Endodermal cell (in vitro differentiated cells): ENCODE measurements around the gene USP21. TPM values are rescaled to one million over a fixed set of nuclear protein-coding genes. Genes with fewer than 3 reads are reported as not detected.

Experiments
- DNase-seq: peaks from one replicate; pipeline ENCODE4 v3.0.0-alpha.2; 2017
- H3K27ac ChIP-seq: 2 replicates; pipeline ENCODE4 v1.5.1; 2013; ENCODE audit warnings: mild to moderate bottlenecking, low read depth, low read length, moderate library complexity
- H3K27me3 ChIP-seq: 2 replicates; pipeline ENCODE4 v1.6.1; 2013; ENCODE audit warnings: mild to moderate bottlenecking, low read length, moderate library complexity; ENCODE audit not compliant: insufficient read depth, control insufficient read depth, poor library complexity, severe bottlenecking
- H3K36me3 ChIP-seq: 2 replicates; pipeline ENCODE4 v1.7.0; 2013; ENCODE audit warnings: mild to moderate bottlenecking, low read length, moderate library complexity; ENCODE audit not compliant: control insufficient read depth, insufficient read depth
- H3K4me1 ChIP-seq: one replicate; pipeline ENCODE4 v1.7.0; 2013; ENCODE audit warnings: low read length; ENCODE audit not compliant: control insufficient read depth, insufficient read depth
- H3K4me3 ChIP-seq: 2 replicates; pipeline ENCODE4 v1.5.1; 2013; ENCODE audit warnings: mild to moderate bottlenecking, low read length, moderate library complexity
- H3K9ac ChIP-seq: 2 replicates; pipeline ENCODE4 v1.6.1; 2013; ENCODE audit warnings: mild to moderate bottlenecking, low read length, moderate library complexity; ENCODE audit not compliant: poor library complexity, severe bottlenecking; ENCODE audit errors: extremely low read depth
- H3K9me3 ChIP-seq: 2 replicates; pipeline ENCODE4 v1.6.1; 2013; ENCODE audit warnings: mild to moderate bottlenecking, low read length, moderate library complexity; ENCODE audit not compliant: control insufficient read depth
- H3K27ac Mint-ChIP-seq: 2 replicates; pipeline ENCODE4 v1.8.0; 2020; ENCODE audit warnings: mixed read lengths
- H3K27me3 Mint-ChIP-seq: 2 replicates; pipeline ENCODE4 v1.8.0; 2021; ENCODE audit warnings: mild to moderate bottlenecking, mixed read lengths; ENCODE audit not compliant: insufficient read depth
- H3K36me3 Mint-ChIP-seq: 2 replicates; pipeline ENCODE4 v1.8.0; 2020; ENCODE audit warnings: low read depth, mixed read lengths
- H3K4me1 Mint-ChIP-seq: 2 replicates; pipeline ENCODE4 v1.8.0; 2020; ENCODE audit warnings: mixed read lengths
- H3K4me3 Mint-ChIP-seq: 2 replicates; pipeline ENCODE4 v1.8.0; 2020; ENCODE audit warnings: mild to moderate bottlenecking, moderate library complexity, mixed read lengths
- H3K9me3 Mint-ChIP-seq: 2 replicates; pipeline ENCODE4 v1.8.0; 2020; ENCODE audit warnings: mild to moderate bottlenecking, mixed read lengths
- WGBS, 2 experiments: methylation state at CpG; one replicate each; pipeline versions ENCODE4 v1.1.5 to v1.1.7; 2013; ENCODE audit warnings: missing lambda C conversion rate in 2 of 2, mixed read lengths in 1 of 2; ENCODE audit not compliant: insufficient coverage in 1 of 2, insufficient read length in 1 of 2; 5-methylcytosine and 5-hydroxymethylcytosine counted together
- total RNA-seq, 2 donors: library from RNA; stranded (reverse); fragmentation: NEBNext Ultra II Directional in 1 of 2; extraction: Animal tissue kit (Norgen Biotek cat#: 25700) in 1 of 2; gene quantifications; 2 replicates in 1 of 2; 3 replicates in 1 of 2; pipeline ENCODE4 v1.2.1, GENCODE V29; 2021
- TF ChIP-seq, protein P1 (sequence below): fragments of 200-600 bp; sonication (generic); conservative IDR thresholded peaks from 2 replicates; pipeline ENCODE4 v1.5.0; 2021; ENCODE audit warnings: antibody characterized with exemption, mild to moderate bottlenecking

USP21 gene
- total RNA-seq, 2 donors from 2014 or later: 26.7 to 39.7 TPM

DNA sequence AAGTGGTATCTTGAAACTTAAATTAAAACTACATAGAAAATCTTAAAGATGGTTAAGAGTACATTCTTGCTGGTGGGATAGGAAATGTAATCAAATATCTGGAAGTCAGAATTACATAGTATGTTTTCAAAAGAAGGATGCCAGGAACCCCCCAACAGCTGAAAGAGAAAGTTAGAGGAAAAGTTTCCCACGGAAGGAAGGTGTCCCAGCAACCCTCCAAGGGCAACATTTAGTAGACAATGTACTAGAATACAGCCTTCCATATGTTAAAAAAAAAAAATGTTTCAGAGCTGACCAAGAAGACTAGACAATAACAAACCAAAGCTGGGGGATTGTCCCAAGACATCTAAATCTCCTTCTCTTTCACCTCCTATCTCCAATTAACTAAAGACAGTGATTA, 29.0 kb upstream of the USP21 start:
- peaks cover 20% of the 10 kb centered on the region for H3K4me1 Mint-ChIP-seq
- 93% methylated on average over 1 of the region's 1 CpG; no CpG with 5 or more reads in 1 of the 2 experiments for WGBS, 2 experiments
- Histone ChIP-seq H3K9me3 (no peaks in the 10 kb centered on the region), H3K4me3 (peak overlapping the region; percentile 95), H3K27me3 (no peaks in the 10 kb centered on the region), H3K4me1 (no peaks in the 10 kb centered on the region), H3K36me3 (peaks cover 48% of the 10 kb centered on the region), H3K9ac (no peak overlapping the region), H3K27ac (no peak overlapping the region)
- no peaks in the 10 kb centered on the region for H3K9me3 Mint-ChIP-seq
- TF ChIP-seq, protein P1, sequence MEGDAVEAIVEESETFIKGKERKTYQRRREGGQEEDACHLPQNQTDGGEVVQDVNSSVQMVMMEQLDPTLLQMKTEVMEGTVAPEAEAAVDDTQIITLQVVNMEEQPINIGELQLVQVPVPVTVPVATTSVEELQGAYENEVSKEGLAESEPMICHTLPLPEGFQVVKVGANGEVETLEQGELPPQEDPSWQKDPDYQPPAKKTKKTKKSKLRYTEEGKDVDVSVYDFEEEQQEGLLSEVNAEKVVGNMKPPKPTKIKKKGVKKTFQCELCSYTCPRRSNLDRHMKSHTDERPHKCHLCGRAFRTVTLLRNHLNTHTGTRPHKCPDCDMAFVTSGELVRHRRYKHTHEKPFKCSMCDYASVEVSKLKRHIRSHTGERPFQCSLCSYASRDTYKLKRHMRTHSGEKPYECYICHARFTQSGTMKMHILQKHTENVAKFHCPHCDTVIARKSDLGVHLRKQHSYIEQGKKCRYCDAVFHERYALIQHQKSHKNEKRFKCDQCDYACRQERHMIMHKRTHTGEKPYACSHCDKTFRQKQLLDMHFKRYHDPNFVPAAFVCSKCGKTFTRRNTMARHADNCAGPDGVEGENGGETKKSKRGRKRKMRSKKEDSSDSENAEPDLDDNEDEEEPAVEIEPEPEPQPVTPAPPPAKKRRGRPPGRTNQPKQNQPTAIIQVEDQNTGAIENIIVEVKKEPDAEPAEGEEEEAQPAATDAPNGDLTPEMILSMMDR: no peak
- H3K27me3 Mint-ChIP-seq: no peaks in the 10 kb centered on the region
- DNase-seq: no peak
- no peak overlapping the region for H3K4me3 Mint-ChIP-seq
- no peak overlapping the region for H3K27ac Mint-ChIP-seq
- H3K36me3 Mint-ChIP-seq: peaks cover 41% of the 10 kb centered on the region

- Mint-ChIP-seq H3K4me3 (no peak overlapping the region), H3K36me3 (peaks cover 31% of the 10 kb centered on the region), H3K27ac (peak overlapping the region; percentile 91), H3K27me3 (no peaks in the 10 kb centered on the region), H3K4me1 (peaks cover 20% of the 10 kb centered on the region), H3K9me3 (no peaks in the 10 kb centered on the region)
- Histone ChIP-seq H3K27ac (peak overlapping the region; percentile 90), H3K9me3 (no peaks in the 10 kb centered on the region), H3K27me3 (no peaks in the 10 kb centered on the region), H3K4me3 (peak overlapping the region; percentile 95), H3K36me3 (peaks cover 36% of the 10 kb centered on the region), H3K4me1 (no peaks in the 10 kb centered on the region), H3K9ac (peak overlapping the region; percentile 86)
- WGBS, 2 experiments: 1% methylated on average over 14 to 22 of the region's 22 CpGs
- DNase-seq: peak; percentile 50
- TF ChIP-seq, protein P1: no peak
These were observed 27.5 kb upstream of the USP21 start for GRCh38 chr1:161131523-161132409.

DNA sequence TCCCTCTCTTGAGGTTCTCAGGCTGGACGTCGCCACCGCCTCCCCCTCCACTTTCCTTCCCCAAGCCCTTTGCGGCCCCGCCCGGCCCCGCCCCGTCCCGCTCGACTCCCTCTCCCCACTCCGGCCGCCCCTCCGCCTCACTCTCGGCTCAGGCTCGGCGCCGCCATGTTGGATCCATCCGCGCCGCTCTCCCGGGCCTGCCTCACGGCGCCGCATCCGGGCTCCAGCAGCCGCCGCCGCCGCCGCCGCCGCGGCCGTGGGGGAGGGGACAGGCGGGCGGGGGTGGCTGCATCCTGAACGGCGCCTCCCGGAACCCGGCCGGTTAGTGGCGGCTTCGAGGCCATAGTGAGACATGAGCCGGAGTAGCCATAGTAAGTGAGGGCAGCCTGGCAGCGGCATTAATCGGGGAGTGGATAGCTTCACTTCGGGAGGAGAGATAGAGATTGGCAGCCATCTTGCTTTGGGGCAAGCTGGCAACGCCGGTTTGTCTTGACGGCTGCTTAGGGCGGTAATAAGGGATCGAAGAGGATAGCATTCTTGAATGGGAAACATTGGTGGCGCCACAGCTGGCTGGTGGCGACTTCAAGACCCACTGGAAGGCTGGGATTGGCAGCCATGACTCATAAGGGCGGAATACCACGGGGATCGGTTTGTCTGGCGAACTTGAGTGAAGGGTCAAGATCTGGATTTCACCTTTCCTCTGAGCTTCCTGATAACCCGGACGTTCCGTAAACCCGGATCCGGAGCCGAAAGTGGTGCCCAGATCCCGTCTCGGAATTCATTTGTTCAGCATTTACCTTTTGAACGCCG, 26.7 kb upstream of the USP21 start, which contains the start of gene DEDD:
Gene DEDD (minus strand): TSS at position 258 of the 810 bp plus-strand sequence. CDS start 8,205 bp downstream, outside the sequence.
- Mint-ChIP-seq H3K9me3 (no peaks in the 10 kb centered on the region), H3K4me3 (no peak within 1 kb of the TSS), H3K27me3 (no peaks in the 10 kb centered on the region), H3K27ac (peak within 1 kb of the TSS; percentile 91), H3K36me3 (peaks cover 24% of the 10 kb centered on the region), H3K4me1 (peaks cover 20% of the 10 kb centered on the region)
- Histone ChIP-seq H3K9me3 (no peaks in the 10 kb centered on the region), H3K27ac (peak within 1 kb of the TSS; percentile 90), H3K36me3 (peaks cover 28% of the 10 kb centered on the region), H3K9ac (peak within 1 kb of the TSS; percentile 86), H3K27me3 (no peaks in the 10 kb centered on the region), H3K4me1 (no peaks in the 10 kb centered on the region), H3K4me3 (peak within 1 kb of the TSS; percentile 95)
- 0% methylated on average over 13 to 68 of the region's 68 CpGs for WGBS, 2 experiments
- DNase-seq: peak; percentile 97
- TF ChIP-seq, protein P1: peak; percentile 33
